AG04450 (cell line): ENCODE measurements around the gene C1QL2. TPM values are rescaled to one million over a fixed set of nuclear protein-coding genes. Genes with fewer than 3 reads are reported as not detected.

ENCODE experiments used
- CTCF ChIA-PET: fragments of 300-600, 350-600 bp; formaldehyde crosslinking; extraction: SDS; loops from one replicate; lab custom pipeline; 2022; ENCODE audit warnings: antibody characterized with exemption, inconsistent platforms; lab: Charles Lee
- POLR2A ChIA-PET: fragments of 350-600 bp; formaldehyde crosslinking; extraction: SDS; loops from one replicate; lab custom pipeline; 2021; ENCODE audit warnings: antibody characterized with exemption, inconsistent platforms; lab: Yijun Ruan, JAX
- DNase-seq: peaks from one replicate; pipeline ENCODE4 v3.0.0-alpha.2; 2011; ENCODE audit warnings: low read depth, low spot score
- H3K27ac ChIP-seq: one replicate; pipeline ENCODE4 v1.5.1; 2012; ENCODE audit warnings: low read depth, low read length, control low read depth
- H3K27me3 ChIP-seq: one replicate; pipeline ENCODE4 v1.6.0; 2012; ENCODE audit warnings: low read length; ENCODE audit not compliant: control insufficient read depth, insufficient read depth
- H3K4me3 ChIP-seq: 2 replicates; pipeline ENCODE4 v1.5.1; 2011; ENCODE audit warnings: mild to moderate bottlenecking, low read depth, low read length, control low read depth
- H3K9me3 ChIP-seq: 2 replicates; pipeline ENCODE4 v1.5.1; 2012; ENCODE audit warnings: low read length; ENCODE audit not compliant: control insufficient read depth, insufficient read depth
- polyA plus RNA-seq: library from polyadenylated mRNA; depleted of rRNA; stranded (reverse); fragments of >200 nt; gene quantifications from 2 replicates; pipeline ENCODE4 v1.2.3, GENCODE V29; 2011
- TF ChIP-seq, protein P1 (sequence below): IDR thresholded peaks from 2 replicates; pipeline ENCODE4 v1.5.1; 2011; ENCODE audit warnings: low read depth, low read length, control low read depth, inconsistent platforms

Gene C1QL2
- polyA plus RNA-seq, 1 experiment: not detected

DNA sequence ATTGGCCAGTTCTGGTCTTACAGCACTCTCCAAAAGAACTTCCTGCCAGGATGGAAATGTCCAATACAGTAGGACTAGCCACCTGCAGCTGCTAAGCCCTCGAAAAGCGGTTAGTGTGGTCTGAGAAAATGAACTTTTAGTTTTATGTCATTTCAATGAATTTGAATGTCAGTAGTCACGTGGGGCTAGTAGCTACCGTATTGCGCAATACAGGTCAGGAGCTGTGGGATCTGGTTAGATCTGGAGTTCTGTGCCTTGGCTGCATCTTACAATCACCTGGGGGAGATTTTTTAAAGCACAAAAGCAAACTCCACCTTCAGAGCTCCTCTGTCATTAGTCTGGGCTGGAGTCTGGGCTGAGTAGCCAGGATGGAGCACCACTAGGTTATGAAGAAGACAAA, 35.9 kb downstream of the C1QL2 start:
- CTCF ChIA-PET: no interaction called here
- DNase-seq: no peak

DNA sequence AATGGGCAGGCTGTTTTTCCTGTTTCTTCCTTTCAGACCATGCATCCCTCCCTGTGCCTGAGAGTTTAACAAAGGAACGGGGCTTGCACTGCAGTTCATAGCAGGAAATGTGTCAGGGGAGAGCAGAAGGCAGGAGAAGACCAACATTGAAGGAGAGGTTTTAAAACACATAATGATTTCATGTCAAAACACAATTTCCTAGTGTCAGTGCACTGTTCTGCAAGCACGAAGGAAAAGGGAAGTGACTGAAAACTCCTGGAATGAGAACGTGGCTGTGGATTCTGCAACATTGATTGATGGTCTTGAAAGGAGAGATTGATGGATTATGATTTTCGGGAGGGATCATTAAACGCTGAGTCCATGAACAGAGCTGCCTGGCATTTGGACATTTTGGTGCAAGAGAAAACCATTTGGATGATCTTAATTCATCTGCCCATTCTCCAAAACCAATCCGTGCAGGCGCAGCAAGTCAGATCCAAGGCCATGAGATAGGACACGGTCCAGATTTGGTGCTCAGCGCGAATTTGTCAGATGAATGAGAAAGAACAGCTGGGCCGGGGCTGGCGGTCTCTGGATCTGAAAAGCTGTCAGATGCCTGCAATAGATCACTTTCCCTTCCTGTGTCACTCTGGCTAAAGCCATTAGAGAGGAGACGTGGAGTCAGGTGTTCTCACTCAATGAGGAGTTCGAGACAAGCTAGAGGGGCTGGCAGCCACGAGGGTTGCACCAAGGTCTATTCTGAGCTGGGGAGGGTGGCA, 38.4 kb downstream of the C1QL2 start:
- ChIA-PET CTCF (no interaction called here), POLR2A (no interaction called here)
- TF ChIP-seq, protein P1, sequence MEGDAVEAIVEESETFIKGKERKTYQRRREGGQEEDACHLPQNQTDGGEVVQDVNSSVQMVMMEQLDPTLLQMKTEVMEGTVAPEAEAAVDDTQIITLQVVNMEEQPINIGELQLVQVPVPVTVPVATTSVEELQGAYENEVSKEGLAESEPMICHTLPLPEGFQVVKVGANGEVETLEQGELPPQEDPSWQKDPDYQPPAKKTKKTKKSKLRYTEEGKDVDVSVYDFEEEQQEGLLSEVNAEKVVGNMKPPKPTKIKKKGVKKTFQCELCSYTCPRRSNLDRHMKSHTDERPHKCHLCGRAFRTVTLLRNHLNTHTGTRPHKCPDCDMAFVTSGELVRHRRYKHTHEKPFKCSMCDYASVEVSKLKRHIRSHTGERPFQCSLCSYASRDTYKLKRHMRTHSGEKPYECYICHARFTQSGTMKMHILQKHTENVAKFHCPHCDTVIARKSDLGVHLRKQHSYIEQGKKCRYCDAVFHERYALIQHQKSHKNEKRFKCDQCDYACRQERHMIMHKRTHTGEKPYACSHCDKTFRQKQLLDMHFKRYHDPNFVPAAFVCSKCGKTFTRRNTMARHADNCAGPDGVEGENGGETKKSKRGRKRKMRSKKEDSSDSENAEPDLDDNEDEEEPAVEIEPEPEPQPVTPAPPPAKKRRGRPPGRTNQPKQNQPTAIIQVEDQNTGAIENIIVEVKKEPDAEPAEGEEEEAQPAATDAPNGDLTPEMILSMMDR: no peak
- H3K4me3 ChIP-seq: no peak overlapping the region
- H3K27ac ChIP-seq: no peak overlapping the region
- H3K27me3 ChIP-seq: peaks cover 6% of the 10 kb centered on the region
- DNase-seq: no peak
- H3K9me3 ChIP-seq: no peaks in the 10 kb centered on the region

More for the DNA sequence above, 35.9 kb downstream of the C1QL2 start:
- no peak overlapping the region for H3K4me3 ChIP-seq
- H3K27me3 ChIP-seq: peaks cover 4% of the 10 kb centered on the region
- POLR2A ChIA-PET: no interaction called here
- no peak overlapping the region for H3K27ac ChIP-seq
- TF ChIP-seq, protein P1: no peak
- no peaks in the 10 kb centered on the region for H3K9me3 ChIP-seq

DNA sequence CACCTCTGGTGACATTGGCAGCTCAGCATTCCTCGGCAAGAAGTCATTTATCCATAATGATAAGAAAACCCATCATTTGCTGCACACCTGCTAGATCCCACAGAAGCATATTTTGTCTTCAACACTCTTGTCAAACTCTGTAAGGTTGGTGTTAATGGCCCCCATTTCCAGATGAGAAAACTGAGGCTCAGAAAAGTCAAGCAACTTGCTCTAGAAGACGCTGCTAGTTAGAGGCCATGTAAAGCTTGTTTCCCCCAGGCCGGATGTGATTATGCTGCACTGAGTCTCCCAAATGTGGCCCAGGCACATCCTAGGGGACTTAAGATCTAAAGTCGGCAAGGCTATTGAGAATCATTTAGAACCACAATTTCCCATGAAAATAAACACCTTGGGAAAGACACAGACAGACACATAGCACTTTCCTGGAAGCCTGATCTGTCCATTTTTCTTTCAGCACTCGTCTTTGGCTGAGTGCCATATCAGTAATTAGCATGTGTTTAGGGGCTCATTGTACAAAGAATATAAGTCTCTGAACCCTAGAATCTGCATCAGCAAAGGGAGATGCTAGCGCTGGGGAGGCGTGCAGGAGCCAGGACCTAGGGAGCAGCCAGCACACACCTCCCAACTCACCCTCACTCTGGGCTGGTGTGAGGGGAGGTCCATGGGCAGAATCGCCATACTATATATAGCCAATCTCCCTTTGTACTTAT, 39.3 kb downstream of the C1QL2 start:
- ChIA-PET POLR2A (no interaction called here), CTCF (no interaction called here)
- Histone ChIP-seq H3K27ac (no peak overlapping the region), H3K27me3 (peaks cover 5% of the 10 kb centered on the region), H3K4me3 (no peak overlapping the region), H3K9me3 (no peaks in the 10 kb centered on the region)
- DNase-seq: no peak
- TF ChIP-seq, protein P1: no peak

DNA sequence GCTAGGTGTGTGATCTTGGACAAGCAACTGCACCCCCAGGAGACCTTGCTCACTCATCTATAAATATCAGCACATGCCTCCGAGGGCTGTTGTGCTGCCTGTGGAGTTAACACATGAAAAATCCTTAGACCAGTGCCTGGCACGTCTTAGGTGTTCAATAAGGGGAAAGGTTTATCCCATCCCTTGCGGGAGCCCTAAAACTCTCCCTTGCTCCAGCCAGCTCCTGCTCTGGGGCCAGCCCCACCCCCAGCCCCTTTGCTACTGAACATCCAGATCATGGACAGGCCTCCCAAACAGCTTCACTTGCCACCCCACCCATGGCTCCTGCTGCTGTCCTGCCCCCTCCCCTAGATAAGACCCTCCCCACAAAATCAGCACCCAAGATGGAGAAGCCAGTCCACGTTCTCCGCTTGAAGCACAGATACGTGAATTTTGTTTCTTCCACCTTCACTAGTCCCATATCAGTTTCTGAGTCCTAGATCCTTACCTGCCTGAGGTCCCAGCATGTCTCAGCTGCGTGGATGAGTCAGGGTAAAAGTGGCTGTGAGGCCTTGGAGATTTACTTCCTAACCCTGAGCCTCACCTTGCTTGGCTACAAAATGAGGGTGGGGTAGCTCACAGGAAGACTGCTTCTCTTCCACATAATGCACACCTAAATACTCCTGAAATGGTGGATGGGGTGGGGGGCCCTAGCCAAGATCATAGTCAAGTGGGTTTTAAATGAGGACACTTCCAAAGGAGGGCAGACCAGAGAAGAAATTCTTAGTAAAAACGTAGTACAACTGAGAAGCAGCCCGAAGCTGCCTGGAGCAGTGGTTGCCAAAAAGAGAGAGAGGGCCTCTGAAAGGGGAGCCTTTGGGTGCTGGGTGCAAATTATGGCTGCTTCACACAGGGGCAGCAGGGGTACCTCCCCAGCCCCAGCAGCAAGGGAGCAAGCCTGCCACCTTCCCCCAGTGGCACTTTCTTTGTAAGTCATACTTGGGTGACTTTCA, 40.4 kb downstream of the C1QL2 start:
- ChIA-PET POLR2A (no interaction called here), CTCF (no interaction called here)
- Histone ChIP-seq H3K4me3 (no peak overlapping the region), H3K27ac (no peak overlapping the region), H3K9me3 (no peaks in the 10 kb centered on the region), H3K27me3 (peaks cover 2% of the 10 kb centered on the region)
- DNase-seq: no peak
- TF ChIP-seq, protein P1: no peak
